Panc1 (cell line): ENCODE results near the gene POM121. TPM values are rescaled to one million over a fixed set of nuclear protein-coding genes. Genes with fewer than 3 reads are reported as not detected.
"Not testable (repeated sequence)": the region's sequence is repeated elsewhere in the genome, so short reads cannot be mapped to it uniquely, and the experiment has no call there.

Experiments
- ATAC-seq: fragments of 200-7000 bp; cut with Tn5 transposase; 2 replicates; pipeline ENCODE4 v1.9.1; 2020; ENCODE audit warnings: mild to moderate bottlenecking, moderate library complexity
- BruUV-seq: library from RNA; stranded (reverse); fragments of 400-500 nt; replicated peaks from 2 replicates; lab custom pipeline; 2021; lab: Mats Ljungman, UMichigan
- CTCF ChIA-PET: fragments of 300-600 bp; sonication (Branson Sonifier 250); formaldehyde crosslinking; loops from one replicate; lab custom pipeline; 2022; ENCODE audit warnings: antibody characterized with exemption; lab: Charles Lee
- POLR2A ChIA-PET: fragments of 300-600 bp; sonication (Branson Sonifier 250); formaldehyde crosslinking; loops from one replicate; lab custom pipeline; 2022; ENCODE audit warnings: antibody characterized with exemption; lab: Charles Lee
- DNase-seq: peaks from one replicate; pipeline ENCODE4 v3.0.0-alpha.2; 2010; ENCODE audit warnings: low read depth, low spot score
- H3K27ac ChIP-seq: 2 replicates; pipeline ENCODE4 v1.5.1; 2011; ENCODE audit warnings: mild to moderate bottlenecking, low read length, inconsistent platforms
- H3K27me3 ChIP-seq: fragments of 200-500 bp; sonication (Bioruptor generic); 2 replicates; pipeline ENCODE4 v1.6.0; 2014; ENCODE audit warnings: low read length, inconsistent platforms; ENCODE audit not compliant: control insufficient read depth, insufficient read depth
- H3K36me3 ChIP-seq: fragments of 200-500 bp; sonication (Bioruptor generic); 2 replicates; pipeline ENCODE4 v1.5.1; 2014; ENCODE audit warnings: inconsistent platforms, mild to moderate bottlenecking, low read length, moderate library complexity; ENCODE audit not compliant: control insufficient read depth, insufficient read depth
- H3K4me1 ChIP-seq: 2 replicates; pipeline ENCODE4 v1.5.1; 2011; ENCODE audit warnings: inconsistent platforms, mild to moderate bottlenecking, low read length, moderate library complexity; ENCODE audit not compliant: control insufficient read depth, insufficient read depth
- H3K4me3 ChIP-seq, 2 experiments: 2 replicates each; pipeline ENCODE4 v1.5.1; 2011 to 2012; ENCODE audit warnings: low read depth in 2 of 2, low read length in 2 of 2, mild to moderate bottlenecking in 2 of 2, inconsistent platforms in 1 of 2, moderate library complexity in 1 of 2
- H3K9me3 ChIP-seq: fragments of 200-500 bp; sonication (Bioruptor generic); 2 replicates; pipeline ENCODE4 v1.5.1; 2014; ENCODE audit warnings: low read depth, mild to moderate bottlenecking, inconsistent platforms, low read length, moderate library complexity; ENCODE audit not compliant: control insufficient read depth, insufficient read depth
- in situ Hi-C: cut with HindIII; loops from 2 replicates; pipeline ENCODE4 v1.10.0; 2016; ENCODE audit warnings: low sequenced_read_pairs, low pct_unique_long_range_greater_than_20kb
- intact Hi-C: fragments of 100-400 bp; cut with micrococcal nuclease; formaldehyde crosslinking; loops from one replicate; pipeline ENCODE4 v1.10.0; 2022; ENCODE audit not compliant: unreplicated experiment
- total RNA-seq: library from RNA; stranded (reverse); gene quantifications from one replicate; pipeline ENCODE4 v1.2.1, GENCODE V29; 2021; ENCODE audit not compliant: unreplicated experiment
- TF ChIP-seq, protein P1 (sequence below): fragments of 450-650 bp; IDR thresholded peaks from 2 replicates; pipeline ENCODE4 v1.5.1; 2017; ENCODE audit warnings: mild to moderate bottlenecking

Gene POM121
- total RNA-seq, 1 experiment from 2014 or later, result 62.4 TPM

DNA sequence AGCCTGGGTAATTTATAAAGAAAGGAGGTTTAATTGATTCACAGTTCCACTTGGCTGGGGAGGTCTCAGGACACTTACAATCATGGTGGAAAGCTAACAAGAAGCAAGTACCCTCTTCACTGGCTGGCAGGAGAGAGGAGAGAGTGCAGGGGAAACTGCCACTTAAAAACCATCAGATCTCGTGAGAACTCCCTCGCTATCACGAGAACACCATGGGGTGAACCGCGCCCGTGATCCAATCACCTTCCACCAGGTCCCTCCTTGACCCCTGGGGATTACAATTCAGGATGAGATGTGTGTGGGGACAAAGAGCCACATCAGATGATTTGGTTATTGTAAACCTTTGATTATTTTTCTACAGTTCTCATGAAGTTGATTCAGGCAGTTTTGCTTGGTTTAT, 20.2 kb upstream of the POM121 start:
- POLR2A ChIA-PET, intact Hi-C loops, H3K36me3 ChIP-seq, H3K9me3 ChIP-seq, H3K4me3 ChIP-seq, in situ Hi-C loops, DNase-seq, H3K4me1 ChIP-seq, CTCF ChIA-PET, H3K27me3 ChIP-seq, H3K27ac ChIP-seq, BruUV-seq, ATAC-seq: not testable (repeated sequence)

- H3K4me3 ChIP-seq, H3K9me3 ChIP-seq, CTCF ChIA-PET, POLR2A ChIA-PET, H3K27me3 ChIP-seq, H3K27ac ChIP-seq, H3K36me3 ChIP-seq, in situ Hi-C loops, DNase-seq, ATAC-seq, H3K4me1 ChIP-seq, intact Hi-C loops: not testable (repeated sequence)
- BruUV-seq, result TSS peak; percentile 25
Measured at GRCh38 chr7:72908422-72908821, 16.5 kb upstream of the POM121 start.

DNA sequence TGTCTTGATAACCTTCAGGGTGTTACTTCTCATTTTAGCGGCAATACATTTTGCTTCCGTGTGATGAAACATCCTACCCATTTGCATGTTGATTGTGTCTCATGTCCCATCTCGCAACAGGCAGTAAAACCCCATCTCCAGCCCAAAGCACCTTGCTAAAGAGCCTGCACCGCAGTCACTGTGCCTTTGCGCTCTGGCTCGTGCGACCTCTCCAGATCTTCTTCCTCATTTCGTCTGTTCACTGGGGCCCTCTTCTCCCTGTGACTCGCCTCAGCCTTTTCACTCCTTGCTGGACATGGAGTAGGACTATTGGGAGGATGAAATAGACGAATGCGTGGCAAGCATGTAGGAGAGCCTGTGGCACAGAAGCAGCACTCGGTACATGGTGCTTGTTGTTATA, 13.5 kb upstream of the POM121 start:
- CTCF ChIA-PET, in situ Hi-C loops: not testable (repeated sequence)
- intact Hi-C loops, result loop anchor here (5.0 kb wide), 1 partner anchor 84 kb away; the partner anchor contains the start of gene TYW1B

GRCh38 chr7:72913750-72914149, 11.1 kb upstream of the POM121 start:
- CTCF ChIA-PET, POLR2A ChIA-PET, H3K4me1 ChIP-seq, ATAC-seq, H3K9me3 ChIP-seq, H3K27me3 ChIP-seq, H3K36me3 ChIP-seq, in situ Hi-C loops, DNase-seq, H3K4me3 ChIP-seq, H3K27ac ChIP-seq, BruUV-seq: not testable (repeated sequence)
- intact Hi-C loops, result loop anchor here (5.0 kb wide), 1 partner anchor 86 kb away; the partner anchor contains the start of gene TYW1B

More for the DNA sequence above, 13.5 kb upstream of the POM121 start:
- H3K4me3 ChIP-seq, H3K27me3 ChIP-seq, DNase-seq, BruUV-seq, H3K4me1 ChIP-seq, POLR2A ChIA-PET, ATAC-seq, H3K9me3 ChIP-seq, H3K27ac ChIP-seq, H3K36me3 ChIP-seq: not testable (repeated sequence)

DNA sequence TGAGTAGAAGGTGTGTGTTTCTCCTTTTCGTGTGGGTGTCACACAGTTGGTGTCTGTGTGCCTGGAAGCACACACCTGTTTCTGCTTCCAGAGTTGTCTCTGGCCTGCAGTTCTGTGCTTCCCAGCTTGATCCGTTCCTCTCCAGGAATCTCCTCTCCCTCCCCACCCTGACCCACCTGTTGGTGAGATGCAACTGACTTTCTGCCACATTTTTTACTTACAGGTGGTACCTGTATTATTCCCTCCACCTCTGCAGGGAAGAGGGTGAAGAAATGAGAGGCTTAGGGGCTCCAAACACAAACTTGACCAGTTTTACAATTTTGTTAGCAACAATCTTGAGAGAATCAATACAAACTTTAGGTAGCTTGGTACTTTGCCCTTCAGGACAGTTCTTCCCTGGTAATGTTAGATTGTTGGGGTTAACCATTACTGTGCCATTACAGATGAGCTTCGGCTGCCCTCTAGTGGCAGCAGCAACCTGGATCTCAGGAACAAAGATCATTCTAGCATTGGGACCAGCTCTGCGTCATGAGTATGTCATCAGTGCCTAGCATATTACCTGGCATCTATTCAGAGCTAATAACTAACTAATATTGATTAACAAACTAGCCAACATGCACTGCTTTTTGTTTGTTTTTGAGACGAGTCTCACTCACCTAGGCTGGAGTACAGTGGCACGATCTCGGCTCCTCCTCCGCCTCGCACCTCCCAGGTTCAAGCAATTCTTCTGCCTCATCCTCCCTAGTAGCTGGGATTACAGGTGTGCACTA, 10.0 kb upstream of the POM121 start:
- H3K4me1 ChIP-seq, H3K4me3 ChIP-seq, in situ Hi-C loops, POLR2A ChIA-PET, H3K27me3 ChIP-seq, H3K9me3 ChIP-seq, BruUV-seq, H3K36me3 ChIP-seq, H3K27ac ChIP-seq: not testable (repeated sequence)
- peak; percentile 48 for DNase-seq
- intact Hi-C loops, result loop anchor here (5.0 kb wide), 1 partner anchor 88 kb away; the partner anchor contains the start of gene TYW1B
- CTCF ChIA-PET, result interaction anchor here (0.5 to 1.1 kb wide), 3 partner anchors 86 to 277 kb away, joined by 4 to 8 read pairs (median 6); no protein-coding TSS in a partner anchor
- TF ChIP-seq, protein P1, sequence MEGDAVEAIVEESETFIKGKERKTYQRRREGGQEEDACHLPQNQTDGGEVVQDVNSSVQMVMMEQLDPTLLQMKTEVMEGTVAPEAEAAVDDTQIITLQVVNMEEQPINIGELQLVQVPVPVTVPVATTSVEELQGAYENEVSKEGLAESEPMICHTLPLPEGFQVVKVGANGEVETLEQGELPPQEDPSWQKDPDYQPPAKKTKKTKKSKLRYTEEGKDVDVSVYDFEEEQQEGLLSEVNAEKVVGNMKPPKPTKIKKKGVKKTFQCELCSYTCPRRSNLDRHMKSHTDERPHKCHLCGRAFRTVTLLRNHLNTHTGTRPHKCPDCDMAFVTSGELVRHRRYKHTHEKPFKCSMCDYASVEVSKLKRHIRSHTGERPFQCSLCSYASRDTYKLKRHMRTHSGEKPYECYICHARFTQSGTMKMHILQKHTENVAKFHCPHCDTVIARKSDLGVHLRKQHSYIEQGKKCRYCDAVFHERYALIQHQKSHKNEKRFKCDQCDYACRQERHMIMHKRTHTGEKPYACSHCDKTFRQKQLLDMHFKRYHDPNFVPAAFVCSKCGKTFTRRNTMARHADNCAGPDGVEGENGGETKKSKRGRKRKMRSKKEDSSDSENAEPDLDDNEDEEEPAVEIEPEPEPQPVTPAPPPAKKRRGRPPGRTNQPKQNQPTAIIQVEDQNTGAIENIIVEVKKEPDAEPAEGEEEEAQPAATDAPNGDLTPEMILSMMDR, result peak; percentile 93
- peak; percentile 94 for ATAC-seq
